MM.1S (cell line): ENCODE measurements around the gene SNRK.
A peak's percentile ranks its signal among the peaks of the same experiment; 100 is the strongest.

Source experiments
- DNase-seq: peaks from one replicate; pipeline ENCODE4 v3.0.0-alpha.2; 2015
- H2AFZ ChIP-seq: fragments of 300-600 bp; sonication (generic); 2 replicates; pipeline ENCODE4 v1.6.0; 2016; ENCODE audit warnings: antibody characterized with exemption, low read length
- H3F3A ChIP-seq: fragments of 300-600 bp; sonication (generic); 2 replicates; pipeline ENCODE4 v1.6.1; 2016; ENCODE audit warnings: mild to moderate bottlenecking, antibody characterized with exemption, low read length, moderate library complexity, mixed read lengths; ENCODE audit not compliant: insufficient read depth
- H3K27ac ChIP-seq: fragments of 300-600 bp; sonication (generic); 2 replicates; pipeline ENCODE4 v1.5.1; 2016; ENCODE audit warnings: mild to moderate bottlenecking, low read length
- H3K27me3 ChIP-seq: fragments of 300-600 bp; sonication (generic); replicated peaks from 2 replicates; pipeline ENCODE4 v1.6.0; 2016; ENCODE audit warnings: low read length; ENCODE audit not compliant: insufficient read depth
- H3K36me3 ChIP-seq: fragments of 300-600 bp; sonication (generic); replicated peaks from 2 replicates; pipeline ENCODE4 v1.6.1; 2016; ENCODE audit warnings: mild to moderate bottlenecking, low read length, mixed read lengths; ENCODE audit not compliant: insufficient read depth
- H3K4me1 ChIP-seq: fragments of 300-600 bp; sonication (generic); 2 replicates; pipeline ENCODE4 v1.6.1; 2016; ENCODE audit warnings: low read length, mixed read lengths
- H3K4me2 ChIP-seq: fragments of 300-600 bp; sonication (generic); 2 replicates; pipeline ENCODE4 v1.6.0; 2016; ENCODE audit warnings: low read depth, low read length
- H3K4me3 ChIP-seq: fragments of 300-600 bp; sonication (generic); 2 replicates; pipeline ENCODE4 v1.5.1; 2016; ENCODE audit warnings: low read length, mixed read lengths
- H3K79me2 ChIP-seq: fragments of 300-600 bp; sonication (generic); 2 replicates; pipeline ENCODE4 v1.6.1; 2016; ENCODE audit warnings: mixed run types, low read length, mixed read lengths
- H3K9ac ChIP-seq: fragments of 300-600 bp; sonication (generic); 2 replicates; pipeline ENCODE4 v1.6.1; 2016; ENCODE audit warnings: low read length, mixed read lengths
- H3K9me2 ChIP-seq: fragments of 300-600 bp; sonication (generic); replicated peaks from 2 replicates; pipeline ENCODE4 v1.6.1; 2016; ENCODE audit warnings: mild to moderate bottlenecking, low read length, mixed read lengths; ENCODE audit not compliant: insufficient read depth
- H3K9me3 ChIP-seq: fragments of 300-600 bp; sonication (generic); replicated peaks from 2 replicates; pipeline ENCODE4 v1.6.1; 2016; ENCODE audit warnings: mild to moderate bottlenecking, low read length, mixed read lengths; ENCODE audit not compliant: insufficient read depth
- H4K20me1 ChIP-seq: fragments of 300-600 bp; sonication (generic); 2 replicates; pipeline ENCODE4 v1.6.1; 2016; ENCODE audit warnings: mild to moderate bottlenecking, low read length, moderate library complexity, mixed read lengths; ENCODE audit not compliant: insufficient read depth
- CTCF ChIP-seq: fragments of 300-600 bp; sonication (generic); IDR thresholded peaks from 2 replicates; pipeline ENCODE4 v1.5.1; 2016; ENCODE audit warnings: antibody characterized with exemption, low read length, mixed read lengths
- EZH2 ChIP-seq: fragments of 300-600 bp; sonication (generic); optimal IDR thresholded peaks from 2 replicates; pipeline ENCODE3; 2017; ENCODE audit warnings: low read depth, mild to moderate bottlenecking, antibody characterized with exemption, low read length, mixed read lengths
- EZH2phosphoT487 ChIP-seq: fragments of 300-600 bp; sonication (generic); IDR thresholded peaks from 2 replicates; pipeline ENCODE4 v1.6.1; 2018; ENCODE audit warnings: antibody characterized with exemption, low read length

SNRK gene

GRCh38 chr3:43372809-43373559 lies 86.6 kb downstream of the SNRK start:
- H3K9me2 ChIP-seq = no peaks in the 10 kb centered on the region
- no peaks in the 10 kb centered on the region for H3K36me3 ChIP-seq
- no peak overlapping the region for H3K27ac ChIP-seq
- no peaks in the 10 kb centered on the region for H3K4me1 ChIP-seq
- H3K4me2 ChIP-seq = no peak overlapping the region
- H3F3A ChIP-seq = no peaks in the 10 kb centered on the region
- no peak overlapping the region for H3K9ac ChIP-seq
- no peak overlapping the region for H2AFZ ChIP-seq
- no peak overlapping the region for H3K4me3 ChIP-seq
- TF ChIP-seq EZH2phosphoT487 = no peak
- no peak for TF ChIP-seq EZH2
- TF ChIP-seq CTCF = no peak
- no peaks in the 10 kb centered on the region for H4K20me1 ChIP-seq
- no peaks in the 10 kb centered on the region for H3K9me3 ChIP-seq
- H3K27me3 ChIP-seq = no peaks in the 10 kb centered on the region
- DNase-seq = no peak
- no peaks in the 10 kb centered on the region for H3K79me2 ChIP-seq

- Histone ChIP-seq H3K4me1 (no peaks in the 10 kb centered on the region), H3K9me2 (no peaks in the 10 kb centered on the region), H3K4me3 (no peak overlapping the region)
These were observed 87.2 kb downstream of the SNRK start for GRCh38 chr3:43373560-43373928.

GRCh38 chr3:43378066-43378935 lies 92.0 kb downstream of the SNRK start:
- Histone ChIP-seq H3K9me3 (no peaks in the 10 kb centered on the region), H3F3A (no peaks in the 10 kb centered on the region), H3K9ac (no peak overlapping the region), H3K4me2 (no peak overlapping the region), H3K9me2 (no peaks in the 10 kb centered on the region), H3K4me3 (no peak overlapping the region), H3K27me3 (no peaks in the 10 kb centered on the region), H3K27ac (no peak overlapping the region), H3K4me1 (no peaks in the 10 kb centered on the region), H3K79me2 (no peaks in the 10 kb centered on the region), H4K20me1 (no peaks in the 10 kb centered on the region), H2AFZ (no peak overlapping the region), H3K36me3 (no peaks in the 10 kb centered on the region)
- peak; percentile 62 for DNase-seq
- TF ChIP-seq CTCF = peak; percentile 80
- no peak for TF ChIP-seq EZH2
- no peak for TF ChIP-seq EZH2phosphoT487

More at GRCh38 chr3:43373560-43373928, 87.2 kb downstream of the SNRK start:
- Histone ChIP-seq H2AFZ (no peak overlapping the region), H3K36me3 (no peaks in the 10 kb centered on the region), H3K9ac (no peak overlapping the region), H3K27ac (no peak overlapping the region), H3K4me2 (no peak overlapping the region), H3F3A (no peaks in the 10 kb centered on the region), H3K9me3 (no peaks in the 10 kb centered on the region), H3K27me3 (no peaks in the 10 kb centered on the region), H4K20me1 (no peaks in the 10 kb centered on the region), H3K79me2 (no peaks in the 10 kb centered on the region)
- no peak for DNase-seq
- TF ChIP-seq EZH2 = no peak
- no peak for TF ChIP-seq EZH2phosphoT487
- no peak for TF ChIP-seq CTCF
